ENCODE results near the gene IFITM5.
"Not testable (repeated sequence)": the region's sequence is repeated elsewhere in the genome, so short reads cannot be mapped to it uniquely, and the experiment has no call there.

IFITM5 gene

GRCh38 chr11:299081-299891 is at the start of gene IFITM5:
TSS of gene IFITM5 (minus strand) at chr11:299526. CDS start at chr11:299490, 36 bp downstream.
- DNase-seq, result no peak

- DNase-seq, result no peak
These were observed 47.2 kb upstream of the IFITM5 start for GRCh38 chr11:346529-346928.

GRCh38 chr11:344836-345578 is 45.7 kb upstream of the IFITM5 start:
- DNase-seq, result no peak

GRCh38 chr11:342328-342727 is 43.0 kb upstream of the IFITM5 start:
- no peak for DNase-seq

- DNase-seq, result no peak
These were observed 41.5 kb upstream of the IFITM5 start for GRCh38 chr11:340539-341512.

- DNase-seq, result no peak
These were observed 40.6 kb upstream of the IFITM5 start for GRCh38 chr11:339963-340362.

GRCh38 chr11:337711-338110 is 38.4 kb upstream of the IFITM5 start:
- DNase-seq, result no peak

GRCh38 chr11:336659-337198 is 37.4 kb upstream of the IFITM5 start:
- DNase-seq, result no peak

- DNase-seq, result no peak
These were observed 36.7 kb upstream of the IFITM5 start for GRCh38 chr11:335779-336658.

GRCh38 chr11:334264-334994 is 35.1 kb upstream of the IFITM5 start:
- no peak for DNase-seq

GRCh38 chr11:333616-334263 is 34.4 kb upstream of the IFITM5 start:
- not testable (repeated sequence) for DNase-seq

- DNase-seq, result no peak
These were observed 33.5 kb upstream of the IFITM5 start for GRCh38 chr11:332651-333480.

- no peak for DNase-seq
These were observed 32.2 kb upstream of the IFITM5 start for GRCh38 chr11:331358-332060.

- no peak for DNase-seq
These were observed 31.5 kb upstream of the IFITM5 start for GRCh38 chr11:330694-331357.

GRCh38 chr11:330307-330693 is 31.0 kb upstream of the IFITM5 start:
- no peak for DNase-seq

- no peak for DNase-seq
These were observed 30.5 kb upstream of the IFITM5 start for GRCh38 chr11:329886-330253.

GRCh38 chr11:328516-329100 is 29.3 kb upstream of the IFITM5 start:
- not testable (repeated sequence) for DNase-seq

GRCh38 chr11:328012-328411 is 28.7 kb upstream of the IFITM5 start:
- DNase-seq, result no peak
